GM21526 (cell line): ENCODE data around the gene INTS7.
"Not testable (repeated sequence)": the region's sequence is repeated elsewhere in the genome, so short reads cannot be mapped to it uniquely, and the experiment has no call there.

Experiments
- ATAC-seq: cut with Tn5 transposase; IDR thresholded peaks from one replicate; pipeline ENCODE4 v1.9.1; 2021; ENCODE audit warnings: moderate library complexity; ENCODE audit not compliant: unreplicated experiment, low FRiP score

Gene INTS7

GRCh38 chr1:212035835-212036605, 663 bp upstream of the INTS7 start:
- peak; percentile 14 for ATAC-seq

- peak; percentile 5 for ATAC-seq
Observed at GRCh38 chr1:212034516-212035122, 738 bp downstream of the INTS7 start.

DNA sequence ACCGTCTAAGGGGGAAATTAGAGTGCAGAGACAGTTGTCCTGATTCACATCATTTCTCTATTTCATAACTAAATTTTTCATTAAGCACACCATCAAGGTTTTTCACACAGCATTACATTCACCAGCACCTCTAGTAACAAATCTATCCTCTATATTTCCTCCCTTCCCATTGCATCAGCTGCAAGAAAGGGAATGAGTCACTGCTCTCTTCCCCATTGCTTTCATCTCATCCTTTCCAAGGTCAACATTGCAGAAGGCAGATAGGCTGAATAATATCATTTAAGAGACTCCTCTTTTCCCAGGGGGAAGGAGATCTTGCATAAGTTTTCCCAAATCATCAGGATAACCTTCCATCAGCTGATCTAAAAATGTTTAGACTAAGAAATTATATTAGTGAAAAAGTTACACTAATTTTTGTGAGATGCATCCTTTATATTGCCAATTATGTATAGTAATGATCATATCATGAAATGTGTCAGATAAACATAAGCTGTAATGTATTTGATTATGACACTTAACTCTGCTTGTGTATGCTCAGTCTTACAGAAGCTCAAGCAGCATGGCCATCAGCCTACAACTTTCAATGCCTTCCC, 4.3 kb downstream of the INTS7 start:
- no peak for ATAC-seq

DNA sequence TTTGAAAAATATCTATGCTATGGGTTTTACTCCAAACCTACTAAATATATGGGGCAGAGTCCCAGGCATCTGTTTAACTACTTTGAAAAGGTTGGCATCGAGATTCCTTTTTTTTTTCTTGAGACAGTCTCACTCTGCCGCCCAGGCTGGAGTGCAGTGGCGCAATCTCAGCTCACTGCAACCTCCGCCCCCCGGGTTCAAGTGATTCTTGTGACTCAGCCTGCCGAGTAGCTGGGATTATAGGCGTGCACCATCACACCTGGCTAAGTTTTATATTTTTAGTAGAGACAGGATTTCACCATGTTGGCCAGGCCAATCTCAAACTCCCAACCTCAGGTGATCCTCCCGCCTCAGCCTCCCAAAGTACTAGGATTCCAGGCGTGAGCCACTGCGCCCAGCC, 7.6 kb downstream of the INTS7 start:
- ATAC-seq: not testable (repeated sequence)

DNA sequence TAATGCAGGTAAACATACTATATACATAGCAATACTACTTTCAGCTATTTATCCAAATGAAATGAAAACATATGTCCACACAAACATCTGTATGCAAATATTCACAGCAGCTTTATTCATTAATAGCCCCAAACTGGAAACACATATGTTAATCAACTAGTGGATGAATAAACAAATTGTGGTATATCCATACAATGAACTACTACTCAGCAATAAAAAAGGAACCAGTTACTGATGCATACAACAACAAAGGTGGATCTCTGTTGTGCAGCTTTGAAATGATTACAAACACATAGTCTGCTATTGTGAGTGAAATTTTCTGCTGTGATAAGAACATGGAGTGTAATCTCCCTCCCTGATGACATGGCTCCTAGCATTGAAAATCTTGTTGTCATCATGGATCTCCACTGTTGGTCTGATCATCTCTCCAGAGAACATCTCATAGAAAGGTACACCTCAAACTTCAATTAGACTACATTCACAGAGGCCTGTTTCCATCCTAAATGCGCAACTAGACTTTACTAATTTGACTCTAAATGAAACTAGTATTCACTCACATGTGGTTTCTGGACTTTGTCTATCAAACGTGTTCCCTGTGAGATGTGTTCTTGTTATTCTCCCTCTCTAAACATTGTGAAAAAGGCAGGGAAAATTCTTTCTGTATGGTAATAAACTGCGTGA, 10.7 kb downstream of the INTS7 start:
- ATAC-seq: no peak

DNA sequence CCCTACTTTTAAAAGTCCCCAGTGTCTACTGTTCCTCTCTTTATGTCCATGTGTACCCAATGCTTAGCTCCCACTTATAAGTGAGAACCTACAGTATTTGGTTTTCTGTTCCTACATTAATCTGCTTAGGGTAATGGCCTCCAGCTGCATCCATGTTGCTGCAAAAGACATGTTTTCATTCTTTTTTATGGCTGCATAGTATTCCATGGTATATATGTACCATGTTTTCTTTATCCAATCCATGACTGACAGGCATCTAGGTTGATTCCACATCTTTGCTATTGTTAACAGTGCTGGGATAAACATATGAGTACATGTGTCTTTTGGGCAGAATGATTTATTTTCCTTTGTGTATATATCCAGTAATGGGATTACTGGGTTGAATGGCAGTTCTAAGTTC, 12.4 kb downstream of the INTS7 start:
- not testable (repeated sequence) for ATAC-seq

- no peak for ATAC-seq
Observed at GRCh38 chr1:212021563-212021962, 13.8 kb downstream of the INTS7 start.

DNA sequence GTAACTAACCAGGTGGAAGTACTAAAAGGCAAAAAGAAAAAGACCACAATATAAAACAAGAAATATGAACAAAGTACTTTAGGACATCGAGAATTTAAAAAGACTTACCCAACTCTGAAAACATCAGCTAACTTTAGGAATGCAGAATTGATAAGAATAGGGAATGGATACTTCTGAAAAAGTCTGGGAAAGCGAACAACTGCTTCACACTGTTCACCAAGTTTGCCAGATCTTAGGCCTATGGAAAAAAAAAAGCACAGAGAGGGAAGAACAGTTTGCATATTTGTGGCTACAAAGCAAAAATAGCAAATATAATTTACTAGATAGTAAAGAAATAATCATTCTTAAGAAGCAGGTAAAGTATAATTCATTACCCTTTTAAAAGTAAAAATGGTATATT, 14.4 kb downstream of the INTS7 start:
- no peak for ATAC-seq

GRCh38 chr1:212013672-212014071, 21.7 kb downstream of the INTS7 start:
- no peak for ATAC-seq

GRCh38 chr1:212012034-212012740, 23.2 kb downstream of the INTS7 start:
- ATAC-seq: peak; percentile 91

GRCh38 chr1:212010004-212010403, 25.4 kb downstream of the INTS7 start:
- no peak for ATAC-seq

GRCh38 chr1:212009561-212009960, 25.8 kb downstream of the INTS7 start:
- no peak for ATAC-seq

GRCh38 chr1:212007886-212008285, 27.5 kb downstream of the INTS7 start:
- no peak for ATAC-seq

- no peak for ATAC-seq
Observed at GRCh38 chr1:212007178-212007577, 28.2 kb downstream of the INTS7 start.

DNA sequence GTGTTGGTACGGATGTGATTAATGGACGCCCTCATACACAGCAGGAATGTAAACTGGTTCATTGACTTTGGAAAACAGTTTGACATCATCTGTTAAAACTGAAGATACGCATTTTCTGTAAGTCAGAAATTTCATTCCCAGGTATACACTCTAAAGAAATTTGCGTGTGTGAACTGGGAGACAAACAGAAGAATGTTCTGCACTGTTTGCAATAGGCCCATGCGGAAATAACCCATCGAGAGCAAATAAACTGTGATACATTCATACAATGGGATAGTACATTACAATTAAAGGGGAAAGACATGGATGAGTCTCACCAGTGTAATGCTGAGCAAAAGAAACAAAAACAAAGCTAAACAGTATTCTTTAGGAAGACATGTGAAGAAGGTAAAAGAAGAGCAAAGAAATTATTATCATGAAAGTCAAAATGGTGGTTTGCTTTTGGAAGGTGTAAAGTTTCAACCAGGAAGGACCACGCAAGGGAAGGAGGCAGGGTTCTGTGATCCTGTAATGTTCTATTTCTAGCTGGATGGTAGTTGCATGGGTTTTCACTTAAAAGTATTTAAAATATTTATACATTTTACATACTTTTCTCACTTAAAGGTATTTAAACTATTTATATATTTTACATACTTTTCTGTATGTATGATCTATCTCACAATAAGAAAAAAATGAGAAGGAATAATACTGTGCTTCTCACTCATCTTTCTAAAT, 30.3 kb downstream of the INTS7 start:
- ATAC-seq: no peak

DNA sequence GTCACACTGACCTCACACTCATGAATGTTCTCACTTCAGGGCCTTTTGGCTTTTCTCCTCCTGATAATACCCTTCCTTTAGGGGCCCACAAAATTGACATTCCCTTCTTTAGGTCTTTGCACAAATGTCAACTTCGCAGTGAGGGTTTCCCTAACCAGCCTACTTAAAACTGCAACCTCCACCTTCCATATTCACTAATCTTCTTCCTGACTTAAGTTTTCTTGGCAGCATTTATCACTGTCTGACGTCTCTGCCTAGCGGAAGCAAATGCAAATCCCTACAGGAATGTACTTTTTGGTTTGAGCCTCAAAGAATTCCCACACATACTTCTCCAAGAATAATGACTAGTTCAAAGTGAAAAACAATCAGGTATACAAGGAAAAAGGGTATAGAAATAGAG, 32.8 kb downstream of the INTS7 start:
- no peak for ATAC-seq

DNA sequence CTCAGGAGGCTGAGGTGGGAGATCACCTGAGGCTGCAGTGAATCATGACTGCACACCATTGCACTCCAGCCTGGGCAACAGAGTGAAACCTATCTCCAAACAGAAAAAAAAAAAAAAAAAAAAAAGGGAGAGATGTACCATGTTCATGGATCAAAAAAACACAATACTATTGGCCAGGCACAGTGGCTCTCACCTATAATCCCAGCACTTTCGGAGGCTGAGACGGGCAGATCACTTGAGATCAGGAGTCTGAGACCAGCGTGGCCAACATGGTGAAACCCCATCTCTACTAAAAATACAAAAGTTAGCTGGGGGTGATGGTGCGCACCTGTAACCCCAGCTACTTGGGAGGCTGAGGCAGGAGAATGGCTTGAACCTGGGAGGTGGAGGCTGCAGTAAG, 37.9 kb downstream of the INTS7 start:
- ATAC-seq: not testable (repeated sequence)

DNA sequence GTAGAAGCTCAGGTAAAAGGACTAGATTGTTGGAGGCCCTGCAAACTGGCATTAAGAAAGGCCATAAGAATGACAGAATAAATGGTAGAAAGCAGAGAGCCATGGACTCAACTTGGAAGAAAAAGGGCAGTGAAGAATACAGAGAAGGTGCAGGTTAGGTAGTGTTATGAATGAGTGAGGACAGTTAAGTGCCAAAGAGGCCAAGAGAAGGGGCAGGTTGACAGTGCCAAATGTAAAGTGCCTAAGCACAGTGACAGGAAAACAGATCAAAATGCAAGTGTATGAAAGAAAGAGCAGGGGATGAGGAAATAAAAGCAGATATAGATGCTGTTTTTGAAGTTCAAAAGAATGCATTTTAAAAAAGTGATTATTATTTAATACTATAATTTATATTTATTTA, 43.7 kb downstream of the INTS7 start:
- no peak for ATAC-seq

DNA sequence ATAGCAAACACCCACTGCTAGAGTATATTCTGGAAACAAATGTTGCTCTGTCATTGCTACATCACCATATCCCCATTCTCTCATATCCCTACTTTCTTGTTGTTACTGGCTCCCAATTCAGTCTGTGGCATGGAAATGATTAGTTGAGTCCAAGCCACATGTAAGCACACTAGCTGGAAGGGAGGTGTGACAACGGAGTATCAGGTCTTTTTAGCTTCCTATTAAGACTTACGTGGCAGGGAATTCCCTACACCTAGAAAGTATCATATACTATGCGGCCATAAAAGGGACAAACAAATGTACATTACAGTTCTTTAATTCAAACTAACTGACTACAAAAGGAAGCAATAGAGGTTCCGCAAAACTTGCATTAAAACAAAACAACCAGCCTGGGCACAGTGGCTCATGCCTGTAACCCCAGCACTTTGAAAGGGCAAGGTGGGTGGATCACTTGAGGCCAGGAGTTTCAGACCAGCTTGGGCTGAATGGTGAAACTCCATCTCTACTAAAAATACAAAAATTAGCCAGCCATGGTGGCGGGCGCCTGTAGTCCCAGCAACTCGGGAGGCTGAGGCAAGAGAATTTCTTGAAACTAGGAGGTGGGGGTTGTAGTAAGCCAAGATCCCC, 48.6 kb downstream of the INTS7 start:
- no peak for ATAC-seq
